Measurements from ENCODE around the gene EEF2K. TPM values are rescaled to one million over a fixed set of nuclear protein-coding genes. Genes with fewer than 3 reads are reported as not detected.

Gene EEF2K
- total RNA-seq, 3 donors from 2014 or later: 23.3 to 40.5 (median 30.0) TPM

DNA sequence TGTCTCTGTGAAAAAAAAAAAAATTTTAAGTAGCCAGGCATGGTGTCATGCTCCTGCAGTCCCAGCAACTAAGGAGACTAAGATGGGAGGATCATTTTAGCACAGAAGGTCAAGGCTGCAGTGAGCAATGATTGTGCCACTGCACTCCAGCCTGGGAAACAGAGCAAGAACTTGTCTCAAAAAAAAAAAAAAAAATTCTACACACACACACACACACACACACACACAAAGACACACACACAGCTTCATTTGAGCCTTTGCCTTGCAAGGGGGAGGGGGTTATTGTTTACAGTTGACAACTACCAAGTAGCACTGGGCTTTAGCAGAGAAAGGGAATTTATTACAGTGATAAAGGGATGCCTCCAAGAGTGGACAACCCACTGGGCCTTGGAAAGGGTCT, 86.2 kb downstream of the EEF2K start:
- H3K27me3 ChIP-seq: no peaks in the 10 kb centered on the region
- no peak overlapping the region for H3K4me3 ChIP-seq
- no peaks in the 10 kb centered on the region for H3K4me1 ChIP-seq
- intact Hi-C loops (cut with DNase I; ENCODE audit: low total_unique reads): loop anchor here (5.0 to 10.0 kb wide), 2 partner anchors 95 to 288 kb away; partner anchors contain the start of genes MOSMO and PDZD9
- H3K9me3 ChIP-seq: no peaks in the 10 kb centered on the region
- no peak for TF ChIP-seq POLR2A (IDR thresholded peaks at IDR 0.05)
- no peak for TF ChIP-seq POLR2AphosphoS5 (IDR thresholded peaks at IDR 0.05)
- TF ChIP-seq, protein P1, sequence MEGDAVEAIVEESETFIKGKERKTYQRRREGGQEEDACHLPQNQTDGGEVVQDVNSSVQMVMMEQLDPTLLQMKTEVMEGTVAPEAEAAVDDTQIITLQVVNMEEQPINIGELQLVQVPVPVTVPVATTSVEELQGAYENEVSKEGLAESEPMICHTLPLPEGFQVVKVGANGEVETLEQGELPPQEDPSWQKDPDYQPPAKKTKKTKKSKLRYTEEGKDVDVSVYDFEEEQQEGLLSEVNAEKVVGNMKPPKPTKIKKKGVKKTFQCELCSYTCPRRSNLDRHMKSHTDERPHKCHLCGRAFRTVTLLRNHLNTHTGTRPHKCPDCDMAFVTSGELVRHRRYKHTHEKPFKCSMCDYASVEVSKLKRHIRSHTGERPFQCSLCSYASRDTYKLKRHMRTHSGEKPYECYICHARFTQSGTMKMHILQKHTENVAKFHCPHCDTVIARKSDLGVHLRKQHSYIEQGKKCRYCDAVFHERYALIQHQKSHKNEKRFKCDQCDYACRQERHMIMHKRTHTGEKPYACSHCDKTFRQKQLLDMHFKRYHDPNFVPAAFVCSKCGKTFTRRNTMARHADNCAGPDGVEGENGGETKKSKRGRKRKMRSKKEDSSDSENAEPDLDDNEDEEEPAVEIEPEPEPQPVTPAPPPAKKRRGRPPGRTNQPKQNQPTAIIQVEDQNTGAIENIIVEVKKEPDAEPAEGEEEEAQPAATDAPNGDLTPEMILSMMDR (IDR thresholded peaks at IDR 0.05): no peak
- no peaks in the 10 kb centered on the region for H3K36me3 ChIP-seq
- no peak overlapping the region for H3K27ac ChIP-seq
- DNase-seq (ENCODE audit: low spot score in 2 of 2): no peak

DNA sequence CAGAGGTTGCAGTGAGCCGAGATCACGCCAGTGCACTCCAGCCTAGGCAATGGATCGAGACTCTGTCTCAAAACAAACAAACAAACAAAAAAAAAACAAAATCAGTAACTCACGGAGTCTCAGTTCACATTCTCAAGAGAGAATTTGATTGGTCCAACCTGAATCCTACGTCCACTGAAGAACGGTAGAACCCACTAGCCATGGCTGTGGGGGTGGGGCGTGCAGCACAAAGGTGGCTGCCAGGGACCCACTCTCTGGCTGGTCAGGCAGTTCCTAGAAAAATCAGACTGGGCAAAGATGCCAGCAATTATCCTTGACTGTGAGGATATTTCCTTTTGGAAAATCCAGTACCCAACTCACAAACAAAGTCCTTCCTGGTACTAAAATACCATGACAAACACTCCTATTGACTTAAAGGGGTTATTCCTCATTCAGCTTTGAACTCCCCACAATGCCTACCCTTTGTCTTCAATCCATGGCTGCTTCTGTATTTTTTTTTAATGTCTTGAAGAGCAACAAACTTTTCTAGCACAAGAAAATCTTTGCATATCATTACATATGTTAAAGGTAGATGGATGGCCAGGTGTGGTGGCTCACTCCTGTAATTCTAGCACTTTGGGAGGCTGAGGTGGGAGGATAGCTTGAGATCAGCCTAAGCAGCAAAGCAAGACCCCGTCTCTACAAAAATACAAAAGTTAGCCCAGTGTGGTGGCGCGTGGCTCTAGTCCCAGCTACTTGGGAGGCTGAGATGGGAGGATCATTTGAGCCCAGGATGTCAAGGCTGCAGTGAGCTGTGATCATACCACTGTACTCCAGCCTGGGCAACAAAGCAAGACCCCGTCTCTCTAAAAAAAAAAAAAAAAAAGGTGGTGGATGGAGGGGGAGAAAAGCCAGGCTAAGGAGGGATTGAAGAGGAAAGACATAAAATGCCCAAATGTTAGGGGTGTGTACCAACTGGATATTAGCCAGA, 87.3 kb downstream of the EEF2K start:
- no peak overlapping the region for H3K4me3 ChIP-seq
- H3K9me3 ChIP-seq: no peaks in the 10 kb centered on the region
- intact Hi-C loops (cut with DNase I; ENCODE audit: low total_unique reads): loop anchor here (5.0 to 10.0 kb wide), 2 partner anchors 96 to 289 kb away; partner anchors contain the start of genes MOSMO and PDZD9
- no peaks in the 10 kb centered on the region for H3K4me1 ChIP-seq
- no peak for DNase-seq (ENCODE audit: low spot score in 2 of 2)
- H3K36me3 ChIP-seq: no peaks in the 10 kb centered on the region
- no peak for TF ChIP-seq POLR2AphosphoS5 (IDR thresholded peaks at IDR 0.05)
- TF ChIP-seq POLR2A (IDR thresholded peaks at IDR 0.05): no peak
- TF ChIP-seq, protein P1 (IDR thresholded peaks at IDR 0.05): no peak
- no peak overlapping the region for H3K27ac ChIP-seq
- H3K27me3 ChIP-seq: no peaks in the 10 kb centered on the region

DNA sequence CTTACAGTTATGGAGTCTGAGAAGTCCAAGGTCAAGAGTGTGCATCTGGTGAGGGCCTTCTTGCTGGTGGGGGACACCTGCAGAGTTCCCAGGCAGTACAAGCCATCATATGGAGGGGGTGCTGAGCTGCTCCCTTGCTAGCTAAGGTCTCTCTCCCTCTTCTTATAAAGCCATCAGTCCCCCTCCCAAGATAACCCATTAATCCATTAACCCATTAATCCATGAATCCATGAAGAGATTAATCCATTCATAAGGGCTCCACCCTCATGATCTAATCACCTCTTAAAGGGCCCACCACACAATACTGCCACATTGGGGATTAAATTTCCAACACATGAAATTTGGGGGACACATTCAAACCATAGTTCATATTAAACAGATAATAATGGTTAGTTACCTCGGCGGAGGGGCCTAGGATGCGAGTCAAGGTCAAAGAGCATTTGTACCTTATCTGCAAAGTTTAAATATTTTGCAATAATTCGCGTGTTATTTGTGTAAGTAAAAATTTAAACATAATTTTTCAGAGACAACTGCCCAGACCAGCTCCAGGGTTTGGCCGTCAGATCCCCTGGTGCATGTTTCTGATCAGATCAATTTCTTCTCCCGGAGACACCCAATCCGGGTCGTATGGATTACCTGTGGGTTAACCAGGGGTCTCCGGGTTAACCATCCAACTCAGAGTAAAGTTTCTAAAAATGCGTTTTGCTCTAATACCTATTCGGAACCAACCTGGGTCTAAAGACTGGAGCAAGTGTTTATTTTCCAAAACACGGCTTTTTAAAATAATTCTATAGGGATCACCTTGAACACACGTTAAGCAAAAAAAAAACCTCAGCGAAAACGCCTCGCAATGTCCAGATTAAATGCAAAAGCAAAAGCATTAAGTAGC, 90.4 kb downstream of the EEF2K start:
- Histone ChIP-seq H3K36me3 (no peaks in the 10 kb centered on the region), H3K27me3 (no peaks in the 10 kb centered on the region), H3K27ac (peak overlapping the region; percentile 95 to 97), H3K9me3 (no peaks in the 10 kb centered on the region), H3K4me1 (peaks cover 3 to 9% of the 10 kb centered on the region in 2 donors), H3K4me3 (peak overlapping the region; percentile 82 to 98 (median 92))
- no peak for TF ChIP-seq POLR2A (IDR thresholded peaks at IDR 0.05)
- TF ChIP-seq POLR2AphosphoS5 (IDR thresholded peaks at IDR 0.05): no peak
- TF ChIP-seq, protein P1 (IDR thresholded peaks at IDR 0.05): no peak
- intact Hi-C loops (cut with DNase I; ENCODE audit: low total_unique reads): loop anchor here (5.0 to 10.0 kb wide), 2 partner anchors 292 to 344 kb away; partner anchors contain the start of genes MOSMO, PDZD9 and UQCRC2
- DNase-seq (ENCODE audit: low spot score in 2 of 2): no peak

DNA sequence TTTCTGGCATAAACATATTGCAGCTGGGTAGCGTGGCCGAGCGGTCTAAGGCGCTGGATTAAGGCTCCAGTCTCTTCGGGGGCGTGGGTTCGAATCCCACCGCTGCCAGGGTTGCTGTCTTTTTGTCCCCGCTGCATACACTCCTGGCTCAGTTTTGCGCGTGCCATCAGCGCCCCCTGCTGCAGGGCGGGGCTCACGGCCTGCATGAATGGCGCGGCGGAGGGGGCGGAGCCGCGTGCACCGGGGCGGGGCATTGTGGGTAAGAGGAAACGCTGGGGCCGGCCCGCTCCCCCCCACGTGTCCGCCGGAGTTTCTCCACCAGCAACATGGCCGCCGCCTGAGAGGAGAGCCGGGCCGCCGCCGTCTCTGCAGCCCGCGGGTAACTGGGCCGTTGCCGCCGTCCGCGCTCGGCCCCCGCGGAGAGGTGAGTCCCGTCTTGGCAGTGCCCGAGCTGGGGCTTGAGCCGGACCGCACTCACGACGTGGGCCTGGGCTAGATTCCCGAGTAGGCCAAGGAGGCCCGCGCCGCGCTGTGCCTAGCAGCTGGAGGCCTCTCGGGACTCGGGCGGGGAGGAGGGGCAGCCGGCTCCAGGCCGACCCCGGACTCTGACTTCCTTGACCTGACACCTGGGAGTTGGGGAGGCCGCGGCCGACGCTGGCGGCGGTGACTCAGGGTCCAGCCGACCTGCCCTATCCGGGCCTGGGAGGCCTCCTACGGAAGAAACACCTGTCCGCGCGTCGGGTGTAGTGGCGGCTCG, 91.2 kb downstream of the EEF2K start, which contains the start of gene POLR3E:
POLR3E (plus strand) TSS at position 296 of the 757 bp plus-strand sequence. CDS start 5,560 bp downstream, outside the sequence.
- intact Hi-C loops (cut with DNase I; ENCODE audit: low total_unique reads): loop anchor here (5.0 to 10.0 kb wide), 2 partner anchors 292 to 345 kb away; partner anchors contain the start of genes MOSMO, PDZD9 and UQCRC2
- DNase-seq (ENCODE audit: low spot score in 2 of 2): peak; percentile 99
- Histone ChIP-seq H3K27me3 (no peaks in the 10 kb centered on the region), H3K4me3 (peak within 1 kb of the TSS; percentile 82 to 98 (median 92)), H3K9me3 (no peaks in the 10 kb centered on the region), H3K36me3 (no peaks in the 10 kb centered on the region), H3K27ac (peak within 1 kb of the TSS; percentile 95 to 97), H3K4me1 (peaks cover 3 to 9% of the 10 kb centered on the region in 2 donors)
- TF ChIP-seq POLR2AphosphoS5 (IDR thresholded peaks at IDR 0.05): peak; percentile 88 to 95 (median 92)
- TF ChIP-seq, protein P1 (IDR thresholded peaks at IDR 0.05): peak; percentile 96 to 99 (median 98)
- TF ChIP-seq POLR2A (IDR thresholded peaks at IDR 0.05): no peak
